Inflammatory macrophage treated with lipopolysaccharide for 4 hours (primary cell): Measurements from ENCODE around the gene HTR1B.

Experiments
- DNase-seq: peaks from one replicate; pipeline ENCODE4 v3.0.0-alpha.2; 2020

HTR1B gene

GRCh38 chr6:77455271-77455670 is 8.0 kb downstream of the HTR1B start:
- DNase-seq: no peak

- no peak for DNase-seq
Measured at GRCh38 chr6:77454386-77454785, 8.9 kb downstream of the HTR1B start.

DNA sequence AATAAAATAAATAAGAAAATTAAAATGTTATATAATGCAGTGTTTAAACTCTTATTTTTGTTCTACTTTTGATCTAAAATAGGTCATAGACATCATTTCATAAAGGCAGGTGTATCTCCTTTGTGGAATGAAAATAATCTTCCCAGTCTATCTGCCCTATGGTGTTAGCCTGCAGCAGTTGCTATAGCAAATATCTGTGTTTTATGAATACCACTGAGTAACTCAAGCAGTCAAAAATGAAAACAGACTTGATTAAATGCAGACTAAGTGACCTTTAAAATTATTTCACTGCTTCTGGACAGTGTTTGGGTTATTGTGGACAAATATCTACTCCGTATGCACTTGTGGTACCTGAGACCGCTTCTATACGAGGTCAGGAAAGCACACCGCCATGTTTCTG is 11.8 kb downstream of the HTR1B start:
- DNase-seq: no peak

- DNase-seq: no peak
Measured at GRCh38 chr6:77450924-77451323, 12.4 kb downstream of the HTR1B start.

DNA sequence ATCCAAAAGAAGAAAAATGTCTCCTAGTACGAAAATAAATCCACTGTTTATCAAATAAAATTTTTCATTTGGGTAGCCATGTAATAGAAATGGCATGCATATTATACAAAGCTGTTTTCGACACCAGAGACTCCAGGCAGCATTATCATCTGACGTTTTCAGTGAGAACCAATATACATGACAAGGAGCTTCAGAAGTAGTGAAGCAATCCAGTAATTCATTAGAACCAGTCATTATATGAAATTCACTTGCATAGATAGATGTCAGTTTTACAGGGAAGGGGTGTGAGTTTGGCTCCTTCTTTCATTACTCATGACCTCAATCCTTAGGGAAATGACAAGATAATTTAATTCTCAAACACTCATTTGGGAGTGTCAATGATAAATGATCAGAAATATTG is 14.7 kb downstream of the HTR1B start:
- no peak for DNase-seq

- no peak for DNase-seq
Measured at GRCh38 chr6:77447254-77447653, 16.0 kb downstream of the HTR1B start.

GRCh38 chr6:77446249-77446648 is 17.0 kb downstream of the HTR1B start:
- no peak for DNase-seq

- DNase-seq: no peak
Measured at GRCh38 chr6:77445214-77445613, 18.1 kb downstream of the HTR1B start.

GRCh38 chr6:77440206-77440976 is 22.9 kb downstream of the HTR1B start:
- no peak for DNase-seq

GRCh38 chr6:77433888-77434287 is 29.4 kb downstream of the HTR1B start:
- no peak for DNase-seq

DNA sequence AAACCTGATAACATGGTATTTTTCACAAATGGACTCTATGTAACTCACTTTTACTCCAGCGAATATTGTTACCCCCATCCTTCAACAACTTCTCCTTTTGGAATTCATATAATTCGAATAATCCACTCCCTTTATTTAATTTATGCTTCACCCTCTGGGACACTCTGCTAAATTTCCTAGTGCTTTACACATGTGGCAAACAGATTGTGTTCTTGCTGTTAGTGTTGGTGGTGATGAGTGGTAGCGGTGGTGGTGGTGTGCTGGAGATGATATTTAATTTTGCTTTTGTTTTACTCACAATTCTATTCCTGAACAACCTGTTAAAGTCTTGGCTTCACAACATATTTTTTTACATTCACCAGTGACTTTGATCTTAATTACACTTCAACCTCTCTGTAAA is 32.8 kb downstream of the HTR1B start:
- DNase-seq: no peak

DNA sequence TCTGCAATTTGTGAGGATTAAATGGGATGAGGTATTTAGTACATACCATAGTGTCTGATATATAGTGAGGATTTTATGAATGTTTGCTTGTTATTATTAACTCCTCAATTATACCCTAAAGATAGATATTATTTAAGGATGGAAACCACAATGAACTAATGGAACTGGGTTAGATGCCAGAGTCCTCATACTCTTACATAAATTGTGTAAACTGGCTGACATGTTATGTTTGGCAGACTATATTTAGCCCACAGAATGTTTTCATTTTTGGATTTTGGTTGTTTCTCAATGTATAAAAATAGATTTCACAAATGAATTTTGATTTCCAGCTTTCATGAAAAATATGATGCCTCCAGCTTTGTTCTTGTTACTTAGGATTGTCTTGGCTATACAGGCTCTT is 37.6 kb downstream of the HTR1B start:
- DNase-seq: no peak

GRCh38 chr6:77425216-77425615 is 38.1 kb downstream of the HTR1B start:
- DNase-seq: no peak

DNA sequence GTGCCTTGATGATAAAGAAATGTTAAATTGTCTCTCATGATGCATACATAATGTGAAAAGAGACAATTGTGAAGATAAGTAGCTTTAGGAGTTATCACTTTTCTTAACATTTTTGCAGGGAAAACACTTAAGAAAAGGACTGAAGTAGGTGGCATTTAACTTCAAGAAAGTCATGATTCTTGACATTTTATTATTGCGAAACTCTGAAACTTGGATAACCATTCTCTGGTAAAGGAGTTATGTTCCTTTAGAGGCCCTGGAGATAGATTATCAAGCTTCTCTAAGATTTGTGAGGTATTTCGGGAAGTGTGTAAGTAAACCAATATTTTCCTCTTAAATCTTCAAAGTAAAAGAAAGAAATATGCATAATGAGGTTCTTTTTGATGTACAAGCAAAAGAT is 38.5 kb downstream of the HTR1B start:
- DNase-seq: no peak

- no peak for DNase-seq
Measured at GRCh38 chr6:77416839-77417238, 46.5 kb downstream of the HTR1B start.

DNA sequence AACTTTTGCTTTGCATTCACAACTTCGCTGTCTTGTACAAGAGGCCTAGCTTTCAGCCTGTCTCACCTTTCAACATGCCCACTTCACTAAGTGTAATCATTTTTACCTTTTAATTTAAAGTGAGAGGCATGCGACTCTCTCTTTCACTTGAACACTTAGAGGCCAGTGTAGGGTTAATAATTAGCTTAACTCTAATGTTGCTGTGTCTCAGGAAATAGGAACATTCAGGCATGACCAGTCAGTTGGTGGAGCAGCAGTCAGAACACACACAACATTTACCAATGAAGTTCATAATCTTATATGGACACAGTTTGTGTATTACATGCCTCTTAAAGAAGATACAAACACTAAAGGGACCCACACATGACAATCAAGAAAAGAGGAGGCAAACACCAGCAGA is 47.6 kb downstream of the HTR1B start:
- DNase-seq: no peak
